ENCODE results near the gene CGB1.
"Not testable (repeated sequence)": the region's sequence is repeated elsewhere in the genome, so short reads cannot be mapped to it uniquely, and the experiment has no call there.

CGB1 gene

DNA sequence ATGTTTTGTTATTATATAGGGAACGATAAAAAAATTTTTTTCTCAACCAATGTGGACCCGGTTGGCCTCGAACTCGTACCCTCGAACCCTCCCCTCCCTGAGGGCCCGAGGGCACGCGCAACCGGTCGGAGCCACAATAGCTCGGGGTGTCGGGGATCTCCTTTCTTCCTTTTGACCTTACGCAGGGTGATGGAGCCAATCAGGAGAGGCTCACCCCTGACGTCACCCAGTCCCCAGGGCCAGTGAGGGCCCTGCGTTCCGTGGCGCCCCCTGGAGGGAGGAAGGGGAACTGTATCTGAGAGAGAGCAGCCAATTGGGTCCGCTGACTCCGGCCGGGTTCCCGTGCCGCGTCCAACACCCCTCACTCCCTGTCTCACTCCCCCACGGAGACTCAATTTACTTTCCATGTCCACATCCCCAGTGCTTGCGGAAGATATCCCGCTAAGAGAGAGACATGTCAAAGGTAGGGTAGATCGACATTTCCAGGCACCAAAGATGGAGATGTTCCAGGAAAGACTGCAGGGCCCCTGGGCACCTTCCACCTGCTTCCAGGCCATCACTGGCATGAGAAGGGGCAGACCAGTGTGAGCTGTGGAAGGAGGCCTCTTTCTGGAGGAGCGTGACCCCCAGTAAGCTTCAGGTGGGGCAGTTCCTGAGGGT is 4.9 kb downstream of the CGB1 start, which contains the start of gene CGB2:
Gene CGB2, plus strand, starts transcription at position 249 of the 660 bp plus-strand sequence. Its CDS starts 206 bp downstream, at position 455.
- DNase-seq, result peak; percentile 91
- TF ChIP-seq, protein P1, sequence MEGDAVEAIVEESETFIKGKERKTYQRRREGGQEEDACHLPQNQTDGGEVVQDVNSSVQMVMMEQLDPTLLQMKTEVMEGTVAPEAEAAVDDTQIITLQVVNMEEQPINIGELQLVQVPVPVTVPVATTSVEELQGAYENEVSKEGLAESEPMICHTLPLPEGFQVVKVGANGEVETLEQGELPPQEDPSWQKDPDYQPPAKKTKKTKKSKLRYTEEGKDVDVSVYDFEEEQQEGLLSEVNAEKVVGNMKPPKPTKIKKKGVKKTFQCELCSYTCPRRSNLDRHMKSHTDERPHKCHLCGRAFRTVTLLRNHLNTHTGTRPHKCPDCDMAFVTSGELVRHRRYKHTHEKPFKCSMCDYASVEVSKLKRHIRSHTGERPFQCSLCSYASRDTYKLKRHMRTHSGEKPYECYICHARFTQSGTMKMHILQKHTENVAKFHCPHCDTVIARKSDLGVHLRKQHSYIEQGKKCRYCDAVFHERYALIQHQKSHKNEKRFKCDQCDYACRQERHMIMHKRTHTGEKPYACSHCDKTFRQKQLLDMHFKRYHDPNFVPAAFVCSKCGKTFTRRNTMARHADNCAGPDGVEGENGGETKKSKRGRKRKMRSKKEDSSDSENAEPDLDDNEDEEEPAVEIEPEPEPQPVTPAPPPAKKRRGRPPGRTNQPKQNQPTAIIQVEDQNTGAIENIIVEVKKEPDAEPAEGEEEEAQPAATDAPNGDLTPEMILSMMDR (IDR thresholded peaks at IDR 0.05; ENCODE audit: low read depth, low read length), result peak; percentile 71
- H3K36me3 ChIP-seq, H3K27me3 ChIP-seq, H3K4me1 ChIP-seq, H3K9me3 ChIP-seq: not testable (repeated sequence)
- H3K4me3 ChIP-seq (ENCODE audit: low read depth, low read length), result peak within 1 kb of the TSS; percentile 31

DNA sequence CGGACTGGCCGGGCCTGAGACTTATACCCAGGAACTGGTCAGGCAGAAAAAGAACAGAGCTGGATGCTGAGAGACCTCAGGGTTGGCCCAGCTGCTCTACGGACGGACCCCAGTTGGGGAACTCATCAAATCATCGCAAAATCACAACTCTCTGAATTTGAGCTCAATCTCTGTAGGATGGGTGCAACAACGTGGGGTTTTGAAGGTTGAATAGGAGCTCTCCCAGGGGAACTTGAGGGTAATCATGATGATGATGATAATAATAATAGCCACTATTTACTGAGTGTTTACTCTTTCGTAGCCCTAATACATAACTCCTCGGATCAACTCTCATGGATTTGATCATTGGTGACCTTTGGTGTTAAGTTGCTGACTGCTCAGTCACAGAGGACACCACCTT is 6.4 kb downstream of the CGB1 start:
- not testable (repeated sequence) for H3K4me1 ChIP-seq; H3K27me3 ChIP-seq; DNase-seq; H3K4me3 ChIP-seq (ENCODE audit: low read depth, low read length); H3K36me3 ChIP-seq; H3K9me3 ChIP-seq

DNA sequence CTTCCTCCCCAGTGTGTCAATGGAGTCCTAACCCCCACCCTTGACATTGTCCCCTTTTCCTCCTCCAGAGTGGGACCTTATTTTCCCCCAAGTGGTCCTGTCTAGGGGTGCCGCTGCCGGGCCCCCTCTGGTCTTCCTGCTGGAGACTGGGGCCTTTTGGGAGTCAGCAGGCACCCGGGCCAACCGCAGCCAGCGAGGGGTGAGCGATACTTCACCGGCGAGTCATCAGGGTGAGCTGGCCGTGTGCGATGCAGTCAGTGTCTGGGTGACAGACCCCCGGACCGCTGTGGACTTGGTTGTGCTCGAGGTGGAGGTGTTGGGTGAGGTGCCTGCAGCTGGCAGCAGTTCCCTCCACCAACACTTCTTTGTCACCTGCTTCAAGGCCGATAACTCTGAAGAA is 6.9 kb downstream of the CGB1 start:
- H3K27me3 ChIP-seq; H3K4me3 ChIP-seq (ENCODE audit: low read depth, low read length); H3K4me1 ChIP-seq; H3K9me3 ChIP-seq; DNase-seq; H3K36me3 ChIP-seq: not testable (repeated sequence)

DNA sequence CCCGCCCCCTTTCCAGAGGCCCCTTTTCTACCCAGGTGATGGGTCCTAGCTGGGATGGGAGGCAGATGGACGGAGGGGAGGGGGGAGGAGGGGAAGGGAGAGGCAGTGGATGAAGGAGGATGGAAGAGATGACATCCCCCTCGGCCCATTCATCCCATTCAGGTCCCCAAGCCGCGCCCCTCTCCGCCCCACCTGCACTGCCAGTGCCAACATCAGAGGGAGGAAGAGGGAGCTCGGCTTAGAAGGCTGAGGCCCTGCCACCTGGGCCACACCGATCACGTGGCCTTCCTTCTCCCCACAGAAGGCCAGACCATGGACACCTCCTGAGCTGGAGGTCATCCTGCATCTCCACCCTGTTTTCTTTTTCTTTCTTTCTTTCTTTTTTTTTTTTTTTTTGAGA is 8.0 kb downstream of the CGB1 start:
- not testable (repeated sequence) for H3K36me3 ChIP-seq; H3K9me3 ChIP-seq; DNase-seq; H3K4me1 ChIP-seq; H3K27me3 ChIP-seq; H3K4me3 ChIP-seq (ENCODE audit: low read depth, low read length)

DNA sequence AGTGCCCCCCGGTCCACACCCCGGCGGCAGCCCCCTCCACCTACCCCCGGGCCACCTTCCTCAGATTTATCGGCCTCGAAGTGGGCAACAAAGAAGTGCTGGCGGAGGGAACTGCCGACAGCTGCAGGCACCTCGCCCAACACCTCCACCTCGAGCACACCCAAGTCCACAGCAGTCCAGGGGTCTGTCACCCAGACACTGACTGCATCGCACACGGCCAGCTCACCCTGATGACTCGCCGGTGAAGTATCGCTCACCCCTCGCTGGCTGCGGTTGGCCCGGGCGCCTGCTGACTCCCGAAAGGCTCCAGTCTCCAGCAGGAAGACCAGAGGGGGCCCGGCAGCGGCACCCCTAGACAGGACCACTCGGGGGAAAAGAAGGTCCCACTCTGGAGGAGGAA is 11.1 kb downstream of the CGB1 start:
- not testable (repeated sequence) for DNase-seq; H3K27me3 ChIP-seq; H3K4me1 ChIP-seq; H3K36me3 ChIP-seq; H3K4me3 ChIP-seq (ENCODE audit: low read depth, low read length); H3K9me3 ChIP-seq

DNA sequence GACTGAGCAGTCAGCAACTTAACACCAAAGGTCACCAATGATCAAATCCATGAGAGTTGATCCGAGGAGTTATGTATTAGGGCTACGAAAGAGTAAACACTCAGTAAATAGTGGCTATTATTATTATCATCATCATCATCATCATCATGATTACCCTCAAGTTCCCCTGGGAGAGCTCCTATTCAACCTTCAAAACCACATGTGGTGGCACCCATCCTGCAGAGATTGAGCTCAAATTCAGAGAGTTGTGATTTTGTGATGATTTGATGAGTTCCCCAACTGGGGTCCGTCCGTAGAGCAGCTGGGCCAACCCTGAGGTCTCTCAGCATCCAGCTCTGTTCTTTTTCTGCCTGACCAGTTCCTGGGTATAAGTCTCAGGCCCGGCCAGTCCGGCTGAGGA is 11.6 kb downstream of the CGB1 start:
- not testable (repeated sequence) for H3K36me3 ChIP-seq; DNase-seq; H3K27me3 ChIP-seq; H3K4me1 ChIP-seq; H3K9me3 ChIP-seq; H3K4me3 ChIP-seq (ENCODE audit: low read depth, low read length)

DNA sequence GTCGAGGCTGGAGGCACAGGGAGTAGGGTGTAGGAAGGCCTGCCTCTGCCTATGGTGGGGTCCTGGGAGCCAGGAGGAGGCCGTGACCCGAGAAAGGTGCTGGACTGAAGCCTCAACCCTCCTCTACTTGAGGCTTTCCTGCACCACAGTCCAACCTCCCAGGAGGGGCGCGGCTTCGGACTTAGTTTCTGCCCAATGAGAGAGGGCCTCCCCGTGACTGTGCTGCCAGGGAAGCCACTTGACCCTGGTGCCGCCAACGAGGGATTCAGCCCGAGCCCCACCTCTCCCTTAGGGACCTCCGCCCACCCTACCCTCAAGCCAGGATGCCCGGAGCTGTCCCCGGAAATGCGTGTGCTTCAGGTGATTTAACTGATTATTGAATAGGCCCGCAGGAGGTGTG is 12.5 kb downstream of the CGB1 start, which contains the start of gene CGB3:
Gene CGB3, minus strand, starts transcription at position 101 of the 400 bp plus-strand sequence. CDS start 362 bp downstream, outside the sequence.
- not testable (repeated sequence) for H3K27me3 ChIP-seq; H3K4me3 ChIP-seq (ENCODE audit: low read depth, low read length); H3K36me3 ChIP-seq; H3K4me1 ChIP-seq; H3K9me3 ChIP-seq; DNase-seq

DNA sequence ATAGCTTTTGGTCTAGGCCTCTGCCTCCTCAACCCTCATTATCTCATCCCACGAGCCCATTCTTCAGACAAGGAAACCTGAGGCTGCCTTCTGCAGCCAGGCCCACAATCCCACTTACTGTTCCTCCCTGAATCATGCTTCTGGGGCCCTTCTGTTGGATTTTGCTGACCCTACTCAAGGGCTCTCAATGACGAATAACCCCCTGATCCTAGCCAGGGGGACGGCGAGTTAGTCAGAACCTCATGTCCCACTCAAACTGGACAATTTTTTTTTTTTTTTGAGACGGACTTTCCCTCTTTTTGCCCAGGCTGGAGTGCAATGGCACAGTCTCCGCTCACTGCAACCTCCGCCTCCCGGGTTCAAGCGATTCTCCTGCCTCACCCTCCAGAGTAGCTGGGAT is 14.6 kb downstream of the CGB1 start:
- no peak overlapping the region for H3K4me3 ChIP-seq (ENCODE audit: low read depth, low read length)
- TF ChIP-seq, protein P1 (IDR thresholded peaks at IDR 0.05; ENCODE audit: low read depth, low read length), result no peak
- no peaks in the 10 kb centered on the region for H3K27me3 ChIP-seq
- no peak for DNase-seq
- H3K36me3 ChIP-seq, result no peaks in the 10 kb centered on the region
- H3K9me3 ChIP-seq, result no peaks in the 10 kb centered on the region
- H3K4me1 ChIP-seq, result peaks cover 12% of the 10 kb centered on the region

DNA sequence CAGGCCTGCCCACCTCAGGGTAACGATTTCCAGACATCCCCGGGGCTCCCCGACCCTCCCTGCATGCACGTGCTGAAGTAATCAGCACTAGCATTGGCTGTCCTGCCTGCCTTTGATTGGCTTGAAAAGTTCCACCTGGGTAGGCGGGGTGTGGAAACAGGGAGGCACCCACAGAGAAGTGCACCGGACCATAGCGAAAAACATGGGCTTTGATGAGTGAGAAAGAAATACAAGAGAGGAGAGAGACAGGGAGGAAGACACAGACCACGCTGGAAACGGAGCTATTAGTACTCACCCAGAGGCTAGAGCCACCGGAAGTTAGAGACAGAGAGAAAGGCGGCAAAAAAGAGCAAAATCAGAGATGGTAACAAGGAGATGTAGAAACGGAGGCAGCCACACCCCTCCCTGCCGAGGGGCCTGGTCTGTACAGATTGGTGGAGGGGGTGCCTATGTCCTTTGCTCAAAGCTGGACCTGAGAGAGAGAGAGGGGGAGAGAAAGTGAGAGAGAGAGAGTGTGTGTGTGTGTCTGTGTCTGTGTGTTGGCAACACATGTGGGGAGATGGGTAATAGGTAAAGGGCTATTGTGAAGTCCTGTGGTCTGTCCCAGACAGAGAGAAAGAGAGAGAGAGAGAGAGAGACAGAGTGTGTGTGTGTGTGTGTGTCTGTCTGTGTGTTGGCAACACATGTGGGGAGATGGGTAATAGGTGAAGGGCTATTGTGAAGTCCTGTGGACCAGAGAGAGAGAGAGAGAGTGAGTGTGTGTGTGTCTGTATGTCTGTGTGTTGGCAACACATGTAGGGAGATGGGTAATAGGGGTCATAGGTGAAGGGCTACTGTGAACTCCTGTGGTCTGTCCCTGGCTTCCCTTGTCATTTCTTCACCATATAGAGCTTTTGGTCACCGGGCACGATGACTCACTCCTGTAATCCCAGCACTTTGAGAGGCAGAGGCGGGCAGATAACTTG is 15.5 kb downstream of the CGB1 start:
- H3K27me3 ChIP-seq, result no peaks in the 10 kb centered on the region
- TF ChIP-seq, protein P1 (IDR thresholded peaks at IDR 0.05; ENCODE audit: low read depth, low read length), result no peak
- H3K4me3 ChIP-seq (ENCODE audit: low read depth, low read length), result no peak overlapping the region
- no peaks in the 10 kb centered on the region for H3K36me3 ChIP-seq
- peaks cover 12% of the 10 kb centered on the region for H3K4me1 ChIP-seq
- DNase-seq, result no peak
- H3K9me3 ChIP-seq, result no peaks in the 10 kb centered on the region
